MM.1S (cell line): ENCODE results near the gene GPX8.

Experiments
- DNase-seq: peaks from one replicate; pipeline ENCODE4 v3.0.0-alpha.2; 2015
- H2AFZ ChIP-seq: fragments of 300-600 bp; sonication (generic); 2 replicates; pipeline ENCODE4 v1.6.0; 2016; ENCODE audit warnings: antibody characterized with exemption, low read length
- H3F3A ChIP-seq: fragments of 300-600 bp; sonication (generic); 2 replicates; pipeline ENCODE4 v1.6.1; 2016; ENCODE audit warnings: mild to moderate bottlenecking, antibody characterized with exemption, low read length, moderate library complexity, mixed read lengths; ENCODE audit not compliant: insufficient read depth
- H3K27ac ChIP-seq: fragments of 300-600 bp; sonication (generic); 2 replicates; pipeline ENCODE4 v1.5.1; 2016; ENCODE audit warnings: mild to moderate bottlenecking, low read length
- H3K27me3 ChIP-seq: fragments of 300-600 bp; sonication (generic); replicated peaks from 2 replicates; pipeline ENCODE4 v1.6.0; 2016; ENCODE audit warnings: low read length; ENCODE audit not compliant: insufficient read depth
- H3K36me3 ChIP-seq: fragments of 300-600 bp; sonication (generic); replicated peaks from 2 replicates; pipeline ENCODE4 v1.6.1; 2016; ENCODE audit warnings: mild to moderate bottlenecking, low read length, mixed read lengths; ENCODE audit not compliant: insufficient read depth
- H3K4me1 ChIP-seq: fragments of 300-600 bp; sonication (generic); 2 replicates; pipeline ENCODE4 v1.6.1; 2016; ENCODE audit warnings: low read length, mixed read lengths
- H3K4me2 ChIP-seq: fragments of 300-600 bp; sonication (generic); 2 replicates; pipeline ENCODE4 v1.6.0; 2016; ENCODE audit warnings: low read depth, low read length
- H3K4me3 ChIP-seq: fragments of 300-600 bp; sonication (generic); 2 replicates; pipeline ENCODE4 v1.5.1; 2016; ENCODE audit warnings: low read length, mixed read lengths
- H3K79me2 ChIP-seq: fragments of 300-600 bp; sonication (generic); 2 replicates; pipeline ENCODE4 v1.6.1; 2016; ENCODE audit warnings: mixed run types, low read length, mixed read lengths
- H3K9ac ChIP-seq: fragments of 300-600 bp; sonication (generic); 2 replicates; pipeline ENCODE4 v1.6.1; 2016; ENCODE audit warnings: low read length, mixed read lengths
- H3K9me2 ChIP-seq: fragments of 300-600 bp; sonication (generic); replicated peaks from 2 replicates; pipeline ENCODE4 v1.6.1; 2016; ENCODE audit warnings: mild to moderate bottlenecking, low read length, mixed read lengths; ENCODE audit not compliant: insufficient read depth
- H3K9me3 ChIP-seq: fragments of 300-600 bp; sonication (generic); replicated peaks from 2 replicates; pipeline ENCODE4 v1.6.1; 2016; ENCODE audit warnings: mild to moderate bottlenecking, low read length, mixed read lengths; ENCODE audit not compliant: insufficient read depth
- H4K20me1 ChIP-seq: fragments of 300-600 bp; sonication (generic); 2 replicates; pipeline ENCODE4 v1.6.1; 2016; ENCODE audit warnings: mild to moderate bottlenecking, low read length, moderate library complexity, mixed read lengths; ENCODE audit not compliant: insufficient read depth
- CTCF ChIP-seq: fragments of 300-600 bp; sonication (generic); IDR thresholded peaks from 2 replicates; pipeline ENCODE4 v1.5.1; 2016; ENCODE audit warnings: antibody characterized with exemption, low read length, mixed read lengths
- EZH2 ChIP-seq: fragments of 300-600 bp; sonication (generic); optimal IDR thresholded peaks from 2 replicates; pipeline ENCODE3; 2017; ENCODE audit warnings: low read depth, mild to moderate bottlenecking, antibody characterized with exemption, low read length, mixed read lengths
- EZH2phosphoT487 ChIP-seq: fragments of 300-600 bp; sonication (generic); IDR thresholded peaks from 2 replicates; pipeline ENCODE4 v1.6.1; 2018; ENCODE audit warnings: antibody characterized with exemption, low read length

GPX8 gene

GRCh38 chr5:55173687-55174230 is 13.8 kb downstream of the GPX8 start:
- Histone ChIP-seq H3K9me2 (no peaks in the 10 kb centered on the region), H3K9ac (peak overlapping the region; percentile 67), H3K27ac (peak overlapping the region; percentile 50; the same call in 1 of the 2 replicates), H4K20me1 (no peaks in the 10 kb centered on the region), H2AFZ (peak overlapping the region; percentile 96), H3K79me2 (no peaks in the 10 kb centered on the region), H3K4me3 (peak overlapping the region; percentile 63), H3K4me2 (peak overlapping the region; percentile 94), H3K27me3 (peaks cover 11% of the 10 kb centered on the region), H3F3A (peaks cover 15% of the 10 kb centered on the region; the same call in 1 of the 2 replicates), H3K9me3 (no peaks in the 10 kb centered on the region), H3K36me3 (no peaks in the 10 kb centered on the region), H3K4me1 (peaks cover 16% of the 10 kb centered on the region)
- no peak for DNase-seq
- no peak for TF ChIP-seq CTCF
- no peak for TF ChIP-seq EZH2
- no peak for TF ChIP-seq EZH2phosphoT487

- TF ChIP-seq EZH2 (no peak), CTCF (no peak), EZH2phosphoT487 (no peak)
- H3K4me1 ChIP-seq: peaks cover 16% of the 10 kb centered on the region
- peak overlapping the region; percentile 69 for H2AFZ ChIP-seq
- no peak for DNase-seq
- peak overlapping the region; percentile 62 for H3K4me3 ChIP-seq
- H4K20me1 ChIP-seq: no peaks in the 10 kb centered on the region
- H3K27me3 ChIP-seq: peaks cover 11% of the 10 kb centered on the region
- no peaks in the 10 kb centered on the region for H3K9me3 ChIP-seq
- peak overlapping the region; percentile 21; the same call in 1 of the 2 replicates for H3K9ac ChIP-seq
- peaks cover 15% of the 10 kb centered on the region; the same call in 1 of the 2 replicates for H3F3A ChIP-seq
- H3K36me3 ChIP-seq: no peaks in the 10 kb centered on the region
- no peak overlapping the region for H3K27ac ChIP-seq
- no peaks in the 10 kb centered on the region for H3K79me2 ChIP-seq
- peak overlapping the region; percentile 78 for H3K4me2 ChIP-seq
- H3K9me2 ChIP-seq: no peaks in the 10 kb centered on the region
These were observed 15.8 kb downstream of the GPX8 start for GRCh38 chr5:55175781-55176175.

- Histone ChIP-seq H3K27me3 (peaks cover 11% of the 10 kb centered on the region), H2AFZ (peak overlapping the region; percentile 69), H3K4me2 (peak overlapping the region; percentile 78), H3K27ac (no peak overlapping the region), H3K79me2 (no peaks in the 10 kb centered on the region), H3F3A (peaks cover 15% of the 10 kb centered on the region; the same call in 1 of the 2 replicates), H3K36me3 (no peaks in the 10 kb centered on the region), H3K4me3 (peak overlapping the region; percentile 62), H3K9me3 (no peaks in the 10 kb centered on the region), H3K9me2 (no peaks in the 10 kb centered on the region), H4K20me1 (no peaks in the 10 kb centered on the region), H3K4me1 (peaks cover 16% of the 10 kb centered on the region), H3K9ac (peak overlapping the region; percentile 21; the same call in 1 of the 2 replicates)
- TF ChIP-seq EZH2phosphoT487 (no peak), CTCF (peak; percentile 21)
- peak; percentile 54 for DNase-seq
These were observed 16.3 kb downstream of the GPX8 start for GRCh38 chr5:55176176-55176818.
